Effector memory CD4-positive, alpha-beta T cell (primary cell): ENCODE data around the gene PLGRKT.
"Not testable (repeated sequence)": the region's sequence is repeated elsewhere in the genome, so short reads cannot be mapped to it uniquely, and the experiment has no call there.

Experiments used
- DNase-seq, 3 donors: peaks; one replicate each; pipeline ENCODE4 v3.0.0-alpha.2; 2020
- H3K27ac ChIP-seq: 2 replicates; pipeline ENCODE4 v1.7.0; 2013; ENCODE audit warnings: mild to moderate bottlenecking, low read length, moderate library complexity; ENCODE audit not compliant: insufficient read depth, poor library complexity, severe bottlenecking
- H3K27me3 ChIP-seq: replicated peaks from 2 replicates; pipeline ENCODE4 v1.7.0; 2013; ENCODE audit warnings: mild to moderate bottlenecking, low read length; ENCODE audit not compliant: insufficient read depth, control insufficient read depth, poor library complexity, severe bottlenecking
- H3K36me3 ChIP-seq: 2 replicates; pipeline ENCODE4 v1.7.0; 2013; ENCODE audit warnings: mild to moderate bottlenecking, low read length, moderate library complexity; ENCODE audit not compliant: control insufficient read depth, insufficient read depth
- H3K4me1 ChIP-seq: 2 replicates; pipeline ENCODE4 v1.7.0; 2013; ENCODE audit warnings: low read length, mild to moderate bottlenecking; ENCODE audit not compliant: control insufficient read depth, insufficient read depth, poor library complexity, severe bottlenecking
- H3K4me3 ChIP-seq: 2 replicates; pipeline ENCODE4 v1.7.0; 2013; ENCODE audit warnings: low read length, low read depth, mild to moderate bottlenecking; ENCODE audit not compliant: insufficient read depth, poor library complexity, severe bottlenecking
- H3K9me3 ChIP-seq: 2 replicates; pipeline ENCODE4 v1.7.0; 2013; ENCODE audit warnings: mild to moderate bottlenecking, low read length, moderate library complexity; ENCODE audit not compliant: control insufficient read depth

Gene PLGRKT

GRCh38 chr9:5422276-5422675, 15.4 kb downstream of the PLGRKT start:
- H3K9me3 ChIP-seq = no peaks in the 10 kb centered on the region
- H3K27me3 ChIP-seq = no peaks in the 10 kb centered on the region
- H3K27ac ChIP-seq = no peak overlapping the region
- H3K4me3 ChIP-seq = no peak overlapping the region
- DNase-seq = no peak
- no peaks in the 10 kb centered on the region for H3K36me3 ChIP-seq
- H3K4me1 ChIP-seq = no peaks in the 10 kb centered on the region

- DNase-seq = no peak
- no peak overlapping the region for H3K27ac ChIP-seq
- no peaks in the 10 kb centered on the region for H3K36me3 ChIP-seq
- no peaks in the 10 kb centered on the region for H3K9me3 ChIP-seq
- no peaks in the 10 kb centered on the region for H3K4me1 ChIP-seq
- H3K27me3 ChIP-seq = no peaks in the 10 kb centered on the region
- no peak overlapping the region for H3K4me3 ChIP-seq
These were observed 16.6 kb downstream of the PLGRKT start for GRCh38 chr9:5421163-5421562.

GRCh38 chr9:5419987-5420386, 17.7 kb downstream of the PLGRKT start:
- H3K36me3 ChIP-seq = no peaks in the 10 kb centered on the region
- no peak overlapping the region for H3K27ac ChIP-seq
- no peak overlapping the region for H3K4me3 ChIP-seq
- no peak for DNase-seq
- no peaks in the 10 kb centered on the region for H3K9me3 ChIP-seq
- H3K27me3 ChIP-seq = no peaks in the 10 kb centered on the region
- no peaks in the 10 kb centered on the region for H3K4me1 ChIP-seq

- no peaks in the 10 kb centered on the region for H3K27me3 ChIP-seq
- H3K9me3 ChIP-seq = no peaks in the 10 kb centered on the region
- H3K36me3 ChIP-seq = no peaks in the 10 kb centered on the region
- no peak overlapping the region for H3K4me3 ChIP-seq
- no peaks in the 10 kb centered on the region for H3K4me1 ChIP-seq
- no peak for DNase-seq
- no peak overlapping the region for H3K27ac ChIP-seq
These were observed 19.2 kb downstream of the PLGRKT start for GRCh38 chr9:5418481-5418880.

- no peaks in the 10 kb centered on the region for H3K36me3 ChIP-seq
- no peaks in the 10 kb centered on the region for H3K4me1 ChIP-seq
- H3K27me3 ChIP-seq = no peaks in the 10 kb centered on the region
- no peak overlapping the region for H3K4me3 ChIP-seq
- no peak for DNase-seq
- no peaks in the 10 kb centered on the region for H3K9me3 ChIP-seq
- H3K27ac ChIP-seq = no peak overlapping the region
These were observed 20.8 kb downstream of the PLGRKT start for GRCh38 chr9:5416953-5417352.

GRCh38 chr9:5408596-5408995, 29.1 kb downstream of the PLGRKT start:
- Histone ChIP-seq H3K27ac (no peak overlapping the region), H3K27me3 (no peaks in the 10 kb centered on the region), H3K36me3 (peaks cover 2% of the 10 kb centered on the region), H3K9me3 (peaks cover 8% of the 10 kb centered on the region), H3K4me3 (no peak overlapping the region), H3K4me1 (no peaks in the 10 kb centered on the region)
- no peak for DNase-seq

GRCh38 chr9:5402217-5402616, 35.5 kb downstream of the PLGRKT start:
- DNase-seq = no peak
- no peaks in the 10 kb centered on the region for H3K36me3 ChIP-seq
- H3K27ac ChIP-seq = no peak overlapping the region
- H3K4me3 ChIP-seq = no peak overlapping the region
- H3K4me1 ChIP-seq = peaks cover 6% of the 10 kb centered on the region
- H3K9me3 ChIP-seq = no peaks in the 10 kb centered on the region
- H3K27me3 ChIP-seq = no peaks in the 10 kb centered on the region

GRCh38 chr9:5397547-5397946, 40.2 kb downstream of the PLGRKT start:
- not testable (repeated sequence) for H3K4me1 ChIP-seq, H3K36me3 ChIP-seq, H3K27ac ChIP-seq, H3K27me3 ChIP-seq, H3K9me3 ChIP-seq, DNase-seq, H3K4me3 ChIP-seq

- Histone ChIP-seq H3K27ac (no peak overlapping the region), H3K9me3 (no peaks in the 10 kb centered on the region), H3K4me1 (no peaks in the 10 kb centered on the region), H3K36me3 (no peaks in the 10 kb centered on the region), H3K27me3 (no peaks in the 10 kb centered on the region), H3K4me3 (no peak overlapping the region)
- DNase-seq = no peak
These were observed 42.3 kb downstream of the PLGRKT start for GRCh38 chr9:5395428-5395827.

GRCh38 chr9:5393976-5394375, 43.7 kb downstream of the PLGRKT start:
- not testable (repeated sequence) for DNase-seq

GRCh38 chr9:5393497-5393896, 44.2 kb downstream of the PLGRKT start:
- no peak overlapping the region for H3K27ac ChIP-seq
- no peak overlapping the region for H3K4me3 ChIP-seq
- H3K27me3 ChIP-seq = no peaks in the 10 kb centered on the region

More at GRCh38 chr9:5393976-5394375, 43.7 kb downstream of the PLGRKT start:
- not testable (repeated sequence) for H3K36me3 ChIP-seq, H3K27ac ChIP-seq, H3K27me3 ChIP-seq, H3K9me3 ChIP-seq, H3K4me3 ChIP-seq, H3K4me1 ChIP-seq

More at GRCh38 chr9:5393497-5393896, 44.2 kb downstream of the PLGRKT start:
- Histone ChIP-seq H3K9me3 (no peaks in the 10 kb centered on the region), H3K4me1 (no peaks in the 10 kb centered on the region), H3K36me3 (no peaks in the 10 kb centered on the region)
- DNase-seq = no peak
